Measurements from ENCODE around the gene GRID1.

- TF ChIP-seq, protein P1, sequence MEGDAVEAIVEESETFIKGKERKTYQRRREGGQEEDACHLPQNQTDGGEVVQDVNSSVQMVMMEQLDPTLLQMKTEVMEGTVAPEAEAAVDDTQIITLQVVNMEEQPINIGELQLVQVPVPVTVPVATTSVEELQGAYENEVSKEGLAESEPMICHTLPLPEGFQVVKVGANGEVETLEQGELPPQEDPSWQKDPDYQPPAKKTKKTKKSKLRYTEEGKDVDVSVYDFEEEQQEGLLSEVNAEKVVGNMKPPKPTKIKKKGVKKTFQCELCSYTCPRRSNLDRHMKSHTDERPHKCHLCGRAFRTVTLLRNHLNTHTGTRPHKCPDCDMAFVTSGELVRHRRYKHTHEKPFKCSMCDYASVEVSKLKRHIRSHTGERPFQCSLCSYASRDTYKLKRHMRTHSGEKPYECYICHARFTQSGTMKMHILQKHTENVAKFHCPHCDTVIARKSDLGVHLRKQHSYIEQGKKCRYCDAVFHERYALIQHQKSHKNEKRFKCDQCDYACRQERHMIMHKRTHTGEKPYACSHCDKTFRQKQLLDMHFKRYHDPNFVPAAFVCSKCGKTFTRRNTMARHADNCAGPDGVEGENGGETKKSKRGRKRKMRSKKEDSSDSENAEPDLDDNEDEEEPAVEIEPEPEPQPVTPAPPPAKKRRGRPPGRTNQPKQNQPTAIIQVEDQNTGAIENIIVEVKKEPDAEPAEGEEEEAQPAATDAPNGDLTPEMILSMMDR (conservative IDR thresholded peaks at IDR 0.05; ENCODE audit: low read depth, low read length): no peak
- no peak for TF ChIP-seq EZH2 (IDR thresholded peaks at IDR 0.05; ENCODE audit: low read length, unreplicated experiment)
- TF ChIP-seq EZH2phosphoT487 (IDR thresholded peaks at IDR 0.05; ENCODE audit: borderline replicate concordance, low read length): no peak
Measured at GRCh38 chr10:86329093-86329710, 37.4 kb downstream of the GRID1 start.

Data from PC-3 (cell line).